GM12872 (cell line): ENCODE measurements around the gene SIVA1.

Source experiments
- TF ChIP-seq, protein P1 (sequence below): IDR thresholded peaks from 3 replicates; pipeline ENCODE4 v1.5.1; 2011; ENCODE audit warnings: low read depth, mild to moderate bottlenecking, low read length, moderate library complexity; ENCODE audit not compliant: insufficient read depth

Gene SIVA1

DNA sequence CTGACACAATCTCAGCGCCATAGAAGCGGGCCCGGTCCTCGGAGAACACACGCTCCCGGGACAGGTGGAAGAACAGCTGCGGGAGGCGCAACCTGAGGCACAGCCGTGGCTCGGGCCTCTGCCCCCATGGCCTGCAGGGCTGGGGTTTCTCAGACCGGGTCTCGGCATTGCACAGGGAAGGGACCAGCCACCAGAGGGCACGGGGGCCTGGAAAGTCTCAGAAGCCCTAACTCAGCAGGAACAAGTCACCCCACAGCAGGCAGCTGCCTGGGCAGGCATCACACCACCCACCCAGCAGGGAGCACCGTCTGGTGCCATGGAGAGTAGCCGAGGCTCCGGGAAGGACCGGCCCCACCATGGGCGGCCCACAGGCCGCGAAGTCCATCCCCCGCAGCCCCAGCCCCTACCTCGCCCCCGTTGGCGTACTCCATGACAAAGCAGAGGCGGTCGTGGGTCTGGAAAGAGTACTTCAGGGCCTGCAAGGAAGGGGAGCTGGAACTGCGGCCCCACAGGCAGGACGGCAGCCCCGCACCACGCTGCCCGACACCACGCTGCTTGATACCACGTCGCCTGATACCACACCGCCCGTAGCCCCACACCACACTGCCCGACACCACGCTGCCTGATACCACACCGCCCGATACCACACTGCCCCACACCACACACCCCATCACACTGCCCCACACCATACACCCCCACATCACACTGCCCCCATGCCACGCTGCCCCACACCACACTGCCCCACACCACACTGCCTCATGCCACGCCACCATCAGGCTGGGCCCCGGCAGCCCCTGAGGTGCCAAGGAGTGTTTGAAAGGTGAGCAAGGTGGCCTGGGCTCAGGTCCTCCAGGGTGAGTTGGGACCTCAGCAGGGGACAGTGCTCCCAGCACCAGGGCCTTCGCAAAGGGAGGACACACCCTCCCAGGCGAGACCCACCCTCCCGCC, 20.8 kb downstream of the SIVA1 start:
- TF ChIP-seq, protein P1, sequence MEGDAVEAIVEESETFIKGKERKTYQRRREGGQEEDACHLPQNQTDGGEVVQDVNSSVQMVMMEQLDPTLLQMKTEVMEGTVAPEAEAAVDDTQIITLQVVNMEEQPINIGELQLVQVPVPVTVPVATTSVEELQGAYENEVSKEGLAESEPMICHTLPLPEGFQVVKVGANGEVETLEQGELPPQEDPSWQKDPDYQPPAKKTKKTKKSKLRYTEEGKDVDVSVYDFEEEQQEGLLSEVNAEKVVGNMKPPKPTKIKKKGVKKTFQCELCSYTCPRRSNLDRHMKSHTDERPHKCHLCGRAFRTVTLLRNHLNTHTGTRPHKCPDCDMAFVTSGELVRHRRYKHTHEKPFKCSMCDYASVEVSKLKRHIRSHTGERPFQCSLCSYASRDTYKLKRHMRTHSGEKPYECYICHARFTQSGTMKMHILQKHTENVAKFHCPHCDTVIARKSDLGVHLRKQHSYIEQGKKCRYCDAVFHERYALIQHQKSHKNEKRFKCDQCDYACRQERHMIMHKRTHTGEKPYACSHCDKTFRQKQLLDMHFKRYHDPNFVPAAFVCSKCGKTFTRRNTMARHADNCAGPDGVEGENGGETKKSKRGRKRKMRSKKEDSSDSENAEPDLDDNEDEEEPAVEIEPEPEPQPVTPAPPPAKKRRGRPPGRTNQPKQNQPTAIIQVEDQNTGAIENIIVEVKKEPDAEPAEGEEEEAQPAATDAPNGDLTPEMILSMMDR = no peak

DNA sequence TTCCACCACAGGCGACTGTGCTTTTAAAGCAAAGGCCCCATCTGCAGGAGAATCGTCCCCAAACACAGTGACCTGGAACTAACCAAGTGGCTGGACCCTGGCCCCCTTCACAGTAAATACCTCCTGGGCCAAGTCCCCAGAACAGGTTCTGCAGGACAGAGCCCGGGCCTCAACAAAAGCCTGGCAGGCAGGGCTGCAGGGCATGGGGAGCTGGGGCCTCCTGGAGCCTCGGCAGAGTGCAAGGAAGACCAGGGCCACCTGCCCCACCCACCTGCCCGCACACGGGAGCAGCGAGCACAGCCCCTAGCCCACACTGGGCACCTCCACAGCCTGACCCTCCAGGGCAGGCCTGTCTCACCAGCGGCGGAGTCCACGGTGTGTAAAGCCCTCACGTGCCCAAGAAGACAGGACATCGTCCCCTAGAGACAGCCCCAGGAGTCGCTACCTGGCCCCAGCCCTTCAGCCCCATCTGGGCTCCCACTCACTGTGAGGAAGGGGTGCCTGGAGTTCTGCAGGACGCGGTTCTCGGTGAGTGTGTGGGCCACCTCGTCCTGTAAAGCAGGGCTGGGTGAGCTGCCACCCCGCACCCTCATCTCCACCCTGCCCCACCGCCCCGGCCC, 21.6 kb downstream of the SIVA1 start:
- TF ChIP-seq, protein P1 = no peak

DNA sequence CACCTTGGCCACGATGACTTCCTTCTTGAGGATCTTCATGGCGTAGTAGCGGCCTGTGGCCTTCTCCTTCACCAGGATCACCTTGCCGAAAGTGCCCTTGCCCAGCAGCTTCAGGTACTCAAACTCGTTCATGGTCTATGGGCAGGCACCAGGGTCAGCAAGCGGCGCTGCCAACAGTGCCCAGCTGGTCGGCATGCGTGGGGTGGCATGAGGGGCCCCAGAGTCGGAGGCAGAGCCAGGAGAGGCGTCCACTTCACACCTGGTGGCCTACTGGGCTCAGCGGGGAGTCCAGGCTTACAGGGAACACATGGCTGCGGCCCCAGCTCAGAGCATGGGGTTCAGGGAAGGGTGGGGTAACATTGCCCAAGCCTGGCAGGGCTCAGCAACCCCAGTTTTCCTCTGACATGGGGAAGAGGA, 22.1 kb downstream of the SIVA1 start:
- TF ChIP-seq, protein P1 = no peak

DNA sequence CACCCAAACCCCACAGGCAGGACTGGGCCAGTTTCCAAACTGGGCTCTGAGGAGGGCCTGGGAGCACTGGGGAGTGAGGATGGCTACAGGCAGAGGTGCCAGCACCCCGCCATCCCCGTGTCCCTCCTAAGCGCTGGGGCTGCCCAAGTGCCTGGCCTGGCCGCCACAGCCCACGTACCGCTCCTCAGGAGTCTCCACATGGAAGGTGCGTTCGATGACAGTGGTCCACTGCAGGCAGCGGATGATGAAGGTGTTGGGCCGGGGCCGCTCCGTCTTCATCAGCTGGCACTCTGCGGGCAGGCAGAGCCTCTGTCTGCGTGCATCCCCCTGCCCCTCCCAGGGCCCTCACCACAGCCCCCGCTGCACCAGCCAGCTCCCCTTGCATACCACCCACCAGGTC, 23.5 kb downstream of the SIVA1 start:
- TF ChIP-seq, protein P1 = no peak

DNA sequence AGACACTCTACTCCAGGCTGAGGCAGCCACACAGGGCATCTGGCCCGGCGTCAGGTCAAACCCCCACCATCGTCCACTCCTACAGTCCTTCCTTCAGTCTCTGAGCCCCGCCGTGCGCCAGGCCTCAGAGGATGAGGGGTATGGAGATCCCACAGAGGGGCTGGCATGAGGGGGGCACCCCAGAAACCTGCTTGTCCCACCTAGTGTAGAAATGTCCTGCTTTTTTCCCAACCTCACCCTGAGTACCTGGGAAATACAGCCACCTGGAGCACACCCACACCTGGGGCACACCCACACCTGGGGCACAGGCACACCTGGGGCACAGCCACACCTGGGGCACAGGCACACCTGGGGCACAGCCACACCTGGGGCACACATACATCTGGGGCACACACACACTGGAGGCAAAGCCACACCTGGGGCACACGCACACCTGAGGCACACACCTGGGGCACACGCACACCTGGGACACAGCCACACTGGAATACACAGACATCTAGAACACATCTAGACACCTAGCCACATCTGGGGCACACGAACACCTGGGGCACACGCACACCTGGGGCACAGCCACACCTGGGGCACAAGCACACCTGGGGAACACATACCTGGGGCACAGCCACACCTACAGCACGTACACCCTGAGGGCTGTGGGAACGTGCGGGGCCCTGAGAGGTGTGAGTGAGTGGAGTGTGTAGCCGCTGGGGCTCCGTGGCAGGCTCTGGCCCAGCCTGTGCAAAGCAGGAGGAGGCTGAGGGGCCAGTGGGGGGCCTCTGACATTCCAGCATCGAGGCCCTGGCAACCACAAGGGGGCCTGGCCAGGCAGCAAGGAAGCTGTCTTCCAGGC, 24.2 kb downstream of the SIVA1 start:
- TF ChIP-seq, protein P1 = no peak

DNA sequence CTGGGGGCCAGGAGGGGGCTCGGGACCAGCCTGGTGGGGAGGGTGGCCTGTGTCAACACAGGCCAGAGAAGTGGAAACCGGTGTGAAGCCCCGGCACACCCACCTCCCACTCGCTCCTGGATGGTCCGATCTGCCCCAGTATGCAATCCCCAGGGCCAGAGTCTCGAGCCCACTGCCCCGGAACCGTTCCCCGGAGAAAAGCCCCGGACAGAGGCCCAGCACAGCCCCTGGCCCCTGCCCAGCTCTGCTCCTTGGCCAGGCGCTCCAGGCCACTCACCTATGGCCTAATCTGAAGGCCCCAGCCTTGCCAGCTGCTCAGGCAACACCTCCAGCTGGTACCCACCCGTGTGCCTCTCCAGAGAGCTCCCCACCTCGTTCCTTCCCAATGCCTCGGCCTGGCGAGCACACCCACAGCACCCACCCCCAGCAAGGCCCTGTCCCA, 24.9 kb downstream of the SIVA1 start:
- TF ChIP-seq, protein P1 = no peak
